Colonic mucosa (tissue), 4 donors: Measurements from ENCODE around the gene NTRK3. TPM values are rescaled to one million over a fixed set of nuclear protein-coding genes. Genes with fewer than 3 reads are reported as not detected.

Experiments
- DNase-seq: peaks from one replicate; pipeline ENCODE4 v3.0.0-alpha.2; 2020
- H3K27ac ChIP-seq: fragments of 200-600 bp; one replicate; pipeline ENCODE4 v1.8.0; 2021
- H3K27me3 ChIP-seq: fragments of 200-600 bp; one replicate; pipeline ENCODE4 v1.8.0; 2021
- H3K36me3 ChIP-seq: fragments of 200-600 bp; one replicate; pipeline ENCODE4 v1.8.0; 2021
- H3K4me1 ChIP-seq: fragments of 200-600 bp; one replicate; pipeline ENCODE4 v1.8.0; 2021; ENCODE audit warnings: mild to moderate bottlenecking
- H3K4me3 ChIP-seq: fragments of 200-600 bp; one replicate; pipeline ENCODE4 v1.8.0; 2021
- H3K9ac ChIP-seq, 2 donors: one replicate each; pipeline ENCODE4 v1.7.0; 2013; ENCODE audit warnings: control low read depth in 2 of 2, low read depth in 2 of 2, low read length in 2 of 2
- H3K9me3 ChIP-seq: fragments of 200-600 bp; one replicate; pipeline ENCODE4 v1.8.0; 2021
- intact Hi-C: fragments of 100-400 bp; cut with DNase I; formaldehyde crosslinking; loops from one replicate; pipeline ENCODE4 v1.14.1; 2022
- total RNA-seq, 2 donors: library from RNA; stranded (reverse); fragmentation: NEBNext Ultra II Directional in 1 of 2; extraction: Animal tissue kit (Norgen Biotek cat#: 25700) in 1 of 2; gene quantifications; one replicate each; pipeline ENCODE4 v1.2.1, GENCODE V29; 2021
- TF ChIP-seq, protein P1 (sequence below): fragments of 200-600 bp; IDR thresholded peaks from one replicate; pipeline ENCODE4 v1.8.0; 2022; ENCODE audit warnings: antibody characterized with exemption, mild to moderate bottlenecking
- donor health status: healthy.
- donor health status: DM: no; HTN: no; CAD: no.
- donor health status: DM: no; HTN: no; CAD: no.

NTRK3 gene
- total RNA-seq, 2 donors from 2014 or later: 1.2 to 1.5 TPM

DNA sequence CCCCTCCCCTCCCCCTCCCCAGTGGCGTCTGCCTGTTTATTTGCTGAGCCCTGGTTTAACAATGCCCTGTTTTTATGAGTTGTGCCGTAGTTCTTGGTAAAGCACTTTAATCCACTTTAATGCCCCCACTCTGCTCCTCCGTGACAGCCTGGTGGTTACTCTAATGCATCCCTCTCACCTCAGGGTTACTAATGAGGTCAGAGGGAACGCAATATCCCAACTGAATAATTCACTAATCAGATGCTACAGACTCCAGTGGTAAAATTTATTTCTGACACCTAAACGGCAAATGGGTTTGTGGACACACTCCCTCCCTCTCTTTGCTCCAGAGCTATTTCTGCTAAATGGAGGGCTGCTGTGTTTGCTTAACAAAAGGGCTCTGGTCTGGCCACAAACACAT, 26.1 kb upstream of the NTRK3 start:
- Histone ChIP-seq H3K9me3 (no peaks in the 10 kb centered on the region), H3K9ac (no peak overlapping the region), H3K27ac (no peak overlapping the region), H3K4me1 (no peaks in the 10 kb centered on the region), H3K27me3 (no peaks in the 10 kb centered on the region), H3K4me3 (no peak overlapping the region), H3K36me3 (no peaks in the 10 kb centered on the region)
- intact Hi-C loops: no loop called here
- no peak for DNase-seq
- TF ChIP-seq, protein P1, sequence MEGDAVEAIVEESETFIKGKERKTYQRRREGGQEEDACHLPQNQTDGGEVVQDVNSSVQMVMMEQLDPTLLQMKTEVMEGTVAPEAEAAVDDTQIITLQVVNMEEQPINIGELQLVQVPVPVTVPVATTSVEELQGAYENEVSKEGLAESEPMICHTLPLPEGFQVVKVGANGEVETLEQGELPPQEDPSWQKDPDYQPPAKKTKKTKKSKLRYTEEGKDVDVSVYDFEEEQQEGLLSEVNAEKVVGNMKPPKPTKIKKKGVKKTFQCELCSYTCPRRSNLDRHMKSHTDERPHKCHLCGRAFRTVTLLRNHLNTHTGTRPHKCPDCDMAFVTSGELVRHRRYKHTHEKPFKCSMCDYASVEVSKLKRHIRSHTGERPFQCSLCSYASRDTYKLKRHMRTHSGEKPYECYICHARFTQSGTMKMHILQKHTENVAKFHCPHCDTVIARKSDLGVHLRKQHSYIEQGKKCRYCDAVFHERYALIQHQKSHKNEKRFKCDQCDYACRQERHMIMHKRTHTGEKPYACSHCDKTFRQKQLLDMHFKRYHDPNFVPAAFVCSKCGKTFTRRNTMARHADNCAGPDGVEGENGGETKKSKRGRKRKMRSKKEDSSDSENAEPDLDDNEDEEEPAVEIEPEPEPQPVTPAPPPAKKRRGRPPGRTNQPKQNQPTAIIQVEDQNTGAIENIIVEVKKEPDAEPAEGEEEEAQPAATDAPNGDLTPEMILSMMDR: no peak

DNA sequence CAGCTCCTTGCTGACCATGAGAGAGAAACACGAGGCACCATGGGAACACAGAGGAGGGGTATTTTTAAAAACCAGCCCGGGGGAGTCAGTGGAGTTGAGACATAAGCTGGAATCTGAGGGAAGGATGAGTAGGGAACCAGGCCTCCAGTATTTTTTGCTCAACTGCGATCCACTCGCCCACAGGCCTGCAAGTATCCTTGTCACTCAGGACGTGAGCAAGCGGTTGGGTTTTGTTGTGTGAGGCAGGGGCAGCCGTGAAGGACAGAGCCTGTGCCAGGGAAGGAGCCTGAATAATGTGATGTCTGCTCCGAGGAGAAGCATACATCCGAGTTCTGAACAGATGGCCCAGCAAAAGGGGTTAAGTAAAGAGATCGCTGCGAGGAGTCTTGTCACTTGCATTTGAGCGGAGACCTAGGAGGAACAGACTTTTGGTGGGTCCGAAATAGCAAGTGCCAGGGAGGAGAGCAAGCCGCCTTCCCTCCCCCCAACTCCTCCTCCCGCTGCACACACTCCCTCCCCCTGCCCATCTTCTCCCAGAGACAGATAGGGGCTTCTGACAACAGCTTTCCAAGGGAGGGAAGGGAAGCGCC, 20.4 kb upstream of the NTRK3 start:
- Histone ChIP-seq H3K4me3 (no peak overlapping the region), H3K36me3 (no peaks in the 10 kb centered on the region), H3K9me3 (no peaks in the 10 kb centered on the region), H3K4me1 (no peaks in the 10 kb centered on the region), H3K27me3 (no peaks in the 10 kb centered on the region), H3K9ac (no peak overlapping the region), H3K27ac (no peak overlapping the region)
- intact Hi-C loops: no loop called here
- DNase-seq: no peak
- TF ChIP-seq, protein P1: no peak

DNA sequence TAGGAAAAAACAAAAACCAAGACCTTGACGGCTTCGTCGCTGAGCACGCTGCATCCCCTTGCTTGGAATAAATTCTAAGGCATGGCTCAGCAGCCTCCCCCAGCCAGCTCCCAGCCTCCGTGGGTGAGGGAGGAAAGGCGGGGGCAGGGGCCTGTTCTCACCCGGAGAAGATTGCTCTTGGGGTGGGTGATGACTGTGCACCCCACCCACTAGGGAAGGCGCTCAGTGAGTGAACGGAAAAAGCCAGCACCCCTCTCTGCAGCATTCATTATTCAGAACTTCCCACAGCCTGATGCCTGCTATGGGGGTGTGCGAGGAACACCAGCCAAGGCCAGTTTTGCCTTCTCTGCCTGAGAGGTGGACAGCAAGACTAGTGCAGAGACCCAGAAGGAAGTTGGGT, 19.3 kb upstream of the NTRK3 start:
- no peak for DNase-seq
- Histone ChIP-seq H3K36me3 (no peaks in the 10 kb centered on the region), H3K9me3 (no peaks in the 10 kb centered on the region), H3K27ac (no peak overlapping the region), H3K4me1 (no peaks in the 10 kb centered on the region), H3K27me3 (no peaks in the 10 kb centered on the region), H3K4me3 (no peak overlapping the region), H3K9ac (no peak overlapping the region)
- TF ChIP-seq, protein P1: no peak
- intact Hi-C loops: no loop called here

DNA sequence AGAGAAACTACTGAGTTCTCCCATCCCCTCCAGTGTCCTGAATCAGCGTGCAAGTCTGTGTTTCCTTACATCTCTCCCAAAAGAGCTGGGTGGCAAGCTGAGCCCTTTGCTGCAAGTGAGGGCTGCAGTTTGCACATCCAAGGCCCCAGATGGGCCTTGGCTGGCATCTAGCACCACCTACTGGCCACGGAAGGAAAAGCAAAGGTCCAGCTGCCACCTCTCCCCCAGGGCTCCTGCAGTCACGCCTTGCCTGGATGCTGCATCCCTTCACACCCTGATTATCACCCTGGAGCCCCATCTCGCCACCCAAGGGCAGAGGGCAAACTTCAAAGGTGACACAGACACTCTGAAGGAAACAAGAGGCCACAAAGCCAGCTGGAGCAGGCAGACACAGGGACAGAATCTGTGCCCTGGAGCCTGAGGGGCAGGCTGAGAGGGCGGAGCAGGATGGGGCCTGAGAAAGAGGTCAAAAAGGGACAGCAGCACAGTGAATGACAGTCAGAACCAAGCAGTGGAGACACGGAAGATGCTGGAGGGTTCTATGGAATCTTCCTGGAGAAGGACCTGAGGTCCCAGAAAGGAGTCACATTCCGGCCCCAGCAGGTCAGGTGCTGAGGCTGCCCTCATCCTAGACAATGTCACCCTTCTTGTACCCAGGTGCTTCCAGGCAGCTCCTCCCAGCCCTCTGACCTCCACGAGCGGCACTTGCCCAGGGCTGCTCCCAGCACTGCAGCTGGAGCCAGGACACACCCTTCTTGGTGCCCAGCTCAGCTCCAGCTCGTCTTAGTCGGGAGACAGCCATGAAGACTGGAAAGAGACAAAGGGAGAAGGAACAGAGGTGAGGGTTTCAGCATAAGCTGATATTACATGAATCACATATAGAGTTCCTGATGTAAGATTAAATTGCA, 18.3 kb upstream of the NTRK3 start:
- Histone ChIP-seq H3K36me3 (no peaks in the 10 kb centered on the region), H3K4me1 (no peaks in the 10 kb centered on the region), H3K4me3 (no peak overlapping the region), H3K27ac (no peak overlapping the region), H3K9me3 (no peaks in the 10 kb centered on the region), H3K9ac (no peak overlapping the region), H3K27me3 (no peaks in the 10 kb centered on the region)
- TF ChIP-seq, protein P1: peak; percentile 86
- intact Hi-C loops: no loop called here
- peak; percentile 42 for DNase-seq

DNA sequence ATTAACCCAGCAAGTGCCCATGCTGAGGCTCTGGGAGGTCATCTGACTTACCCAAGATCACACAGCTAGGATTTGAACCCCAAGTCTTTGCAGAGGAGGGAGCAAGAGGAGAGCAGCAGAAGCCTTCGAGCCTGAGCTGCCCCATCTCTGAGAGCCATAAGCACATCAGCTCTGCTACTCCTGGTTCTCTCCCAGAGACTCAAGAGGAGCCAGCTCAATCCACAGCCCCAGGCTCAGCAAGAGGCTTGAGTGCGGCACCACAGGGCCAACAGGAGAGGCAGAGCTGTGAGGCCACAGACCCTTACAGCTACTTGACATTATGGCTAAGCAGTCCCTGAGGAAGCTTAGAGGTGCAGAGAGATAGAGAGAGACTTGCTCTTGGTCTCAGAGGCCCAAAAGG, 15.9 kb upstream of the NTRK3 start:
- Histone ChIP-seq H3K36me3 (no peaks in the 10 kb centered on the region), H3K4me1 (no peaks in the 10 kb centered on the region), H3K4me3 (no peak overlapping the region), H3K27me3 (no peaks in the 10 kb centered on the region), H3K9me3 (no peaks in the 10 kb centered on the region), H3K9ac (no peak overlapping the region), H3K27ac (no peak overlapping the region)
- DNase-seq: no peak
- intact Hi-C loops: no loop called here
- TF ChIP-seq, protein P1: no peak
